ENCODE measurements around the gene CCL1. TPM values are rescaled to one million over a fixed set of nuclear protein-coding genes. Genes with fewer than 3 reads are reported as not detected.

The CCL1 gene
- total RNA-seq, 1 donor from 2014 or later = not detected

Other genes with a start within 250 kb of the CCL1 start
- 0.32 and 2.1 TPM in 2 replicates for gene CCL2, start 107.9 kb downstream of the CCL1 start, total RNA-seq
- gene CCL7, start 93.0 kb downstream of the CCL1 start, total RNA-seq = not detected in 2 replicates
- gene CCL11, start 77.5 kb downstream of the CCL1 start, total RNA-seq = not detected in 2 replicates
- gene CCL8, start 43.8 kb downstream of the CCL1 start, total RNA-seq = not detected in 2 replicates
- gene CCL13, start 6.8 kb downstream of the CCL1 start, total RNA-seq = not detected in 2 replicates
- gene TMEM132E, start 216.3 kb upstream of the CCL1 start, total RNA-seq = not detected in 2 replicates